Measurements from ENCODE around the gene ZNF282. TPM values are rescaled to one million over a fixed set of nuclear protein-coding genes. Genes with fewer than 3 reads are reported as not detected.

Gene ZNF282
- total RNA-seq = 10 to 100 TPM; 37.4 to 46.7 TPM

DNA sequence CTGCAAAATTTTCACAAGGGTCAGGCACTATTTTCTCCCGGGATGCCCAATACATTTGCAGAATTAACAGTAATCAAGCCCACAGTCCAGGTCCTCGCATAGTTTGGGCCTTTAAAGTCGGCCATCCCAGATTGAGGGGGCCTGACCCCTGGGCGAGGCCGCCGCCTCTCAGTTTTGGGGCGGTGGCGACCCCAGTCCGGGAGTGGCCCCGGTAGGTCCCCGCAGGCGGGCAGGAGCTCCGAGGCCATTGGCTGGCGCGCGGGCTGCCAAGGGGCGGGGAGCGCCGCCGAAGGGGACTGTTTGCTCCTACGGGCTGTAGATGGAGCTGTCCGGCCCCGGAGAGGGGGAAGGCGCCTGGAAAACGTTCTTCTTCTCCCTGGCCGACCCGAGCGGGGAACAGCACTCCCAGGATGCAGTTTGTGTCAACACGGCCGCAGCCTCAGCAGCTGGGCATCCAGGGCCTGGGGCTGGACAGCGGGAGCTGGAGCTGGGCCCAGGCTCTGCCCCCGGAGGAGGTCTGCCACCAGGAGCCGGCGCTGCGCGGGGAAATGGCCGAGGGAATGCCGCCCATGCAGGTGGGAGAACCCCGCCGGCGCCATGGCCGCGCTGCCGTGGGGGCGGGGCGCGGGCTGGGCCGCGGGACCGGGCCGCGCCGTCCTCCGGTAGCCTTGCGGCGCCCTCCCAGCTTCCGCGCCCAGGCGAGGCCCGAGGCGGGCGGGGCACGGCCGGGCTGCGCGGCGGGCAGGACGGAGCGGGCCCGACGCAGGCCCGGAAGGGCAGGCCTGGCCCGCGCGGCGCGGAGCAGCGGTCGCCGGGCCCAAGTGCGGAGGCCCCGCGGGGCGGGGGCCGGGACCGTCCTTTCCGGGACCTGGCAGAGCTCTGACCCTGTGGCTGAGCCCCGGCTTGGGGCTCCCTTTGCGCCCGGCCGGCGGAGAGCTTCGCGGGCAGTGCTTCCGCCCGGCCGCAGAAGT lies at the start of gene ZNF282:
TSS of gene ZNF282 (plus strand) at position 367 of the 971 bp plus-strand sequence. CDS start at position 411, 44 bp downstream.
- Mint-ChIP-seq H3K9me3 (no peaks in the 10 kb centered on the region), H3K4me1 (ENCODE audit: low read depth in 2 of 2) (peaks cover 42 to 45% of the 10 kb centered on the region in 2 donors), H3K4me3 (peak within 1 kb of the TSS; percentile 90), H3K36me3 (peaks cover 17% of the 10 kb centered on the region), H3K27ac (peak within 1 kb of the TSS; percentile 89 to 90), H3K27me3 (no peaks in the 10 kb centered on the region)
- DNase-seq (ENCODE audit: low spot score) (peak; percentile 90), ATAC-seq (peak; percentile 92)

- no peaks in the 10 kb centered on the region for H3K36me3 Mint-ChIP-seq
- H3K4me3 Mint-ChIP-seq = peak within 1 kb of the TSS; percentile 94
- ATAC-seq = peak; percentile 91 to 92
- H3K27ac Mint-ChIP-seq = peak within 1 kb of the TSS; percentile 88 to 90
- peaks cover 18 to 33% of the 10 kb centered on the region in 2 donors for H3K4me1 Mint-ChIP-seq (ENCODE audit: low read depth in 2 of 2)
- peak; percentile 86 for DNase-seq (ENCODE audit: low spot score)
- no peaks in the 10 kb centered on the region for H3K9me3 Mint-ChIP-seq
- no peaks in the 10 kb centered on the region for H3K27me3 Mint-ChIP-seq
Observed at GRCh38 chr7:149147072-149147751, 48.1 kb upstream of the ZNF282 start, which contains the start of gene ZNF398. ZNF398 (plus strand) TSS chr7:149147453; CDS start chr7:149147743, 290 bp downstream.

GRCh38 chr7:149147752-149148653 lies 47.3 kb upstream of the ZNF282 start:
- Mint-ChIP-seq H3K9me3 (no peaks in the 10 kb centered on the region), H3K4me1 (ENCODE audit: low read depth in 2 of 2) (peaks cover 18 to 33% of the 10 kb centered on the region in 2 donors), H3K27ac (peak overlapping the region; percentile 83 to 88), H3K36me3 (no peaks in the 10 kb centered on the region), H3K4me3 (peak overlapping the region; percentile 94), H3K27me3 (no peaks in the 10 kb centered on the region)
- peak; percentile 57 to 74 for ATAC-seq
- peak; percentile 74 for DNase-seq (ENCODE audit: low spot score)

GRCh38 chr7:149150981-149151380 lies 44.4 kb upstream of the ZNF282 start:
- peaks cover 7% of the 10 kb centered on the region for H3K36me3 Mint-ChIP-seq
- ATAC-seq = no peak
- DNase-seq (ENCODE audit: low spot score) = no peak
- H3K27ac Mint-ChIP-seq = no peak overlapping the region
- H3K27me3 Mint-ChIP-seq = no peaks in the 10 kb centered on the region
- no peaks in the 10 kb centered on the region for H3K9me3 Mint-ChIP-seq
- peaks cover 25% of the 10 kb centered on the region in 2 donors for H3K4me1 Mint-ChIP-seq (ENCODE audit: low read depth in 2 of 2)
- H3K4me3 Mint-ChIP-seq = no peak overlapping the region

DNA sequence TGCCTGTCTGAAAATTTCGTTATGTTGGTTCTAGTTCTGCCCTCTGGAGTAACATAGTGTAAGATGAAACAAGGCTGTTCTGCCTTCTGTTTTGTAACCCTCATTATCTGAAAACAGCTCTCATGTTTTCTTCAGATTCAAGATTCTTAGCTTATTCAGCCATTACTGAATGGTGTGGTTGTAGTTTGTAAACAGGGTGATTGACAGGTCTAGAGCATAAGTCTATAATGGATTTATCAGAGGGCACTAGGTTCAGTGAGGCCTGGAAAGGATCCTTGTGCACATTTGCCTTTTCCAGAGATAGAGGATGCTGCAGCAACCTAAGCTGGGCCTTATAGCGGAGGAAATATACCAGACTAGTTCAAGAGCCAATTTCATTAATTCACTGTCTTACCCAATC lies 42.0 kb upstream of the ZNF282 start:
- Mint-ChIP-seq H3K4me3 (no peak overlapping the region), H3K27me3 (no peaks in the 10 kb centered on the region), H3K27ac (no peak overlapping the region), H3K36me3 (peaks cover 12% of the 10 kb centered on the region), H3K9me3 (no peaks in the 10 kb centered on the region), H3K4me1 (ENCODE audit: low read depth in 2 of 2) (peaks cover 22 to 30% of the 10 kb centered on the region in 2 donors)
- ATAC-seq (no peak), DNase-seq (ENCODE audit: low spot score) (no peak)

GRCh38 chr7:149154056-149154455 lies 41.3 kb upstream of the ZNF282 start:
- H3K4me1 Mint-ChIP-seq (ENCODE audit: low read depth in 2 of 2) = peaks cover 15 to 30% of the 10 kb centered on the region in 2 donors
- peaks cover 13% of the 10 kb centered on the region for H3K36me3 Mint-ChIP-seq
- no peak overlapping the region for H3K27ac Mint-ChIP-seq
- H3K9me3 Mint-ChIP-seq = no peaks in the 10 kb centered on the region
- no peak for DNase-seq (ENCODE audit: low spot score)
- ATAC-seq = no peak
- no peak overlapping the region for H3K4me3 Mint-ChIP-seq
- H3K27me3 Mint-ChIP-seq = no peaks in the 10 kb centered on the region

- peak overlapping the region in 1 of 2 donors; percentile 41 for H3K27ac Mint-ChIP-seq
- no peak for DNase-seq (ENCODE audit: low spot score)
Observed at GRCh38 chr7:149156898-149157297, 38.4 kb upstream of the ZNF282 start.

DNA sequence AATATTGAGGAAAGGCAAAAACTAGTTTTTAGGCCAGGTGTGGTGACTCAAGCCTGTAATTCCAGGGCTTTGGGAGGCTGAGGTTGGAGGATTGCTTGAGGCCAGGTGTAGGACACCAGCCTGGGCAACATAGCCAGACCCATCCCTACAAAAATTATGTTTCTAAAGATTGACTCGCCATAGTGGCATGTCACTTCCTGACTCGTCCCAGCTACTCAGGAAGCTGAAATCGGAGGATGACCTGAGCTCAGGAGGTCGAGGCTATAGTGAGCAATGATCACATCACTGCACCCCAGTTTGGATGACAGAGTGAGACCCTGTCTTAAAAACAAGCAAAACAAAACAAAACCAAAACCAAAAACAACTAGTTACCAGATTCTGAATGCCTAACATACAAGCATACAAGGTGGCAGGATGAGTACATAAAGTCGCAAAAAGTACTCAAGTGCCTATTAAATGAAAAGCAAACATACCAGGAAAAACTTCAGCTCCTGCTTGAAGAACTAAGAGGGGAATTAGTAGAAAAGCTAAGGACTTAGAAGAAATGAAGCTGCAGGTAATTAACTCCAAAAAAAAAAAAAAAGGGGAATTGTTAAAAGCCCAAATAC lies 34.0 kb upstream of the ZNF282 start:
- H3K4me3 Mint-ChIP-seq = no peak overlapping the region
- no peak for DNase-seq (ENCODE audit: low spot score)
- H3K9me3 Mint-ChIP-seq = no peaks in the 10 kb centered on the region
- H3K27ac Mint-ChIP-seq = peak overlapping the region; percentile 63 to 83
- H3K4me1 Mint-ChIP-seq (ENCODE audit: low read depth in 2 of 2) = peaks cover 13 to 39% of the 10 kb centered on the region in 2 donors
- H3K36me3 Mint-ChIP-seq = peaks cover 6% of the 10 kb centered on the region
- peak; percentile 54 to 61 for ATAC-seq
- H3K27me3 Mint-ChIP-seq = no peaks in the 10 kb centered on the region

More at GRCh38 chr7:149156898-149157297, 38.4 kb upstream of the ZNF282 start:
- no peaks in the 10 kb centered on the region for H3K9me3 Mint-ChIP-seq
- H3K4me1 Mint-ChIP-seq (ENCODE audit: low read depth in 2 of 2) = peaks cover 13 to 33% of the 10 kb centered on the region in 2 donors
- H3K4me3 Mint-ChIP-seq = no peak overlapping the region
- peak in 1 of 2 donors; percentile 50 for ATAC-seq
- H3K27me3 Mint-ChIP-seq = no peaks in the 10 kb centered on the region
- H3K36me3 Mint-ChIP-seq = peaks cover 13% of the 10 kb centered on the region

DNA sequence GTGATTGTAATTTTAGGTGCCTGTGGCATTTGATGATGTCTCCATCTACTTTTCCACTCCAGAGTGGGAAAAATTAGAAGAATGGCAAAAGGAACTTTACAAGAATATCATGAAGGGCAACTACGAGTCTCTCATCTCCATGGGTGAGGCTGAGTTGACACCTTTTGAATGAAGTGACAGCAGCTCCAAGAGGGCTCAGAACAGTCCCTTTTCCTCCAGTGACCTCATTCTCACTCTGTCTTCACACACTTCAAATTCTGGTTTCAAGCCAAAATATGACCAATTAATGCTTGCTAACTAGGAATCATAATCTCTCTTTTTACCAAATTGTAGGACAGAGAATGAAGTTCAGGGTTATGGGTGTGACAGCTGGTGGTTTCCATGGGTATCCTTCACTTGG lies 29.2 kb upstream of the ZNF282 start:
- Mint-ChIP-seq H3K36me3 (no peaks in the 10 kb centered on the region), H3K4me3 (no peak overlapping the region), H3K27me3 (no peaks in the 10 kb centered on the region), H3K27ac (peak overlapping the region in 1 of 2 donors; percentile 93), H3K9me3 (no peaks in the 10 kb centered on the region), H3K4me1 (ENCODE audit: low read depth in 2 of 2) (peaks cover 5 to 29% of the 10 kb centered on the region in 2 donors)
- ATAC-seq = peak in 1 of 2 donors; percentile 82
- DNase-seq (ENCODE audit: low spot score) = no peak

DNA sequence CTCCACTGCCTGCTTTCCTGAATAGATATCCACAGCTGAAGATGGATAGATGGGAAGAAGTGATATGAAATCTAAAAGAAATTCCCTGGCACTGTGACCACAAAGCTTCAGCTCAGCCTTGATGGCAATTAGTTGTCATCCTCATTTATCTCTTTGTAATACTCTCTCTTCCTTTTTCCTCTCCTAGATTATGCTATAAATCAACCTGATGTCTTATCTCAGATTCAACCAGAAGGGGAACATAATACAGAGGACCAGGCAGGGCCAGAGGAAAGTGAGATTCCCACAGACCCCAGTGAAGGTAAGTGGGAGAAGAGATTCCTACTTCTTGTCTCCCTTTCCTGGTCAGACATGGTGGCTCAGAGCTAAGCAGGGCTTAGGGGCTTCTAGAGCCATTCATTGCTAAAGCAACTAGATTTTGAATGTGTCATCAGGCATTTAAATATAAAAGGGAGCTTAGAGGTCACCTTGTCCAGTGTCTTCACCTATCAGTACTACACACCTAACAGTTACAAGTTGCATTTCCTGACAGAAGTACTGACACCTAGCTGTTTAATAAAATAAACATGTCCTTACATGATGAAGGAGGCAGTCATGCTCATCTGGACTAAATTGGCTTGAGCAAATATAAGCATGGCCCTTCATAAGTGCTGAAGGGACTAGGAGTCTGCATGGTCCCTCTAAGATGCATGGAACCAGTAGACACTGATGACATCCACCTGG lies 28.6 kb upstream of the ZNF282 start:
- H3K4me1 Mint-ChIP-seq (ENCODE audit: low read depth in 2 of 2) = peaks cover 0 to 24% of the 10 kb centered on the region in 2 donors
- no peaks in the 10 kb centered on the region for H3K27me3 Mint-ChIP-seq
- no peaks in the 10 kb centered on the region for H3K36me3 Mint-ChIP-seq
- H3K9me3 Mint-ChIP-seq = no peaks in the 10 kb centered on the region
- no peak for ATAC-seq
- DNase-seq (ENCODE audit: low spot score) = no peak
- no peak overlapping the region for H3K4me3 Mint-ChIP-seq
- peak overlapping the region in 1 of 2 donors; percentile 93 for H3K27ac Mint-ChIP-seq

DNA sequence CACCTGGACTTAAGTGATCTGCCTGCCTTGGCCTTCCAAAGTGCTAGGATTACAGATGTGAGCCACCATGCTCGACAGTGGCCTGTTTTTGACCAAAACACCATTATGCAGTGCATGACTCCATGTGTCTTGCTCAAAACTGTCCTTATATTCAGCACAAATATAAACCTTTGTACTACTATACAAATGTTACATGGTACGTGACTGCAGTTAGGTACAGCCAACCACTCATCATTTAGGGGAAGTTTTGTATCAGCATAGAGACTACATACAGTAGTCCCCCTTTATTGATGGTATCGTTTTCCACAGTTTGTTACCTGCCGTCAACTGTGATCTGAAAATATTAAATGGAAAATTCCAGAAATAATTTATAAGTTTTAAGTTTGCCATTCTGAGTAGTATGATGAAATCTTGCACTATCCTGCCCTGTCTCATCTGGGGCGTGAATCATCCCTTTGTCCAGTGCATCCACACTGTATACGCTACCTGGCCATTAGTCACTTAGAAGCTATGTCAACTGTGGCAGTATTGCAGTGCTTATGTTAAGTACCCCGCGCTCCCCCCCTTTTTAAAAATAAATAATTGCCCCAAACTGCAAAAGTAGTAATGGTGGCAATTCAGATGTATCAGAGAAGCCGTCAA lies 23.3 kb upstream of the ZNF282 start:
- peaks cover 4 to 9% of the 10 kb centered on the region in 2 donors for H3K4me1 Mint-ChIP-seq (ENCODE audit: low read depth in 2 of 2)
- H3K27me3 Mint-ChIP-seq = no peaks in the 10 kb centered on the region
- H3K9me3 Mint-ChIP-seq = no peaks in the 10 kb centered on the region
- peak overlapping the region in 1 of 2 donors; percentile 84 for H3K27ac Mint-ChIP-seq
- peak in 1 of 2 donors; percentile 71 for ATAC-seq
- H3K4me3 Mint-ChIP-seq = no peak overlapping the region
- peaks cover 13% of the 10 kb centered on the region for H3K36me3 Mint-ChIP-seq
- DNase-seq (ENCODE audit: low spot score) = no peak

DNA sequence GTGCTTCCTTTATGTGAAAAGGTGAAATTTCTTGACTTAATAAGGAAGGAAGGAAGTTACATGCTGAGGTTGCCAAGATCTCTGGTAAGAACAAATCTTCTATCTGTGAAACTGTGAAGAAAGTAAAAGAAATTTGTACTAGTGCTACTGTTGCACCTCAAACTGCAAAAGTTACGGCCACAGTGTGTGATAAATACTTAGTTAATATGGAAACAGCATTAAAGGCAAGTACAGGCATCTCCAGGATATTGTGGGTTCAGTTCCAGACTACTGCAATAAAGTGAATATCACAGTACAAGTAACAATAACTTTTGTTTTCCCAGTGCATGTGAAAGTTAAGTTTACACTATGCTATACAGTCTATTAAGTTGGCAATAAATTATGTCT lies 22.8 kb upstream of the ZNF282 start:
- Mint-ChIP-seq H3K36me3 (peaks cover 19% of the 10 kb centered on the region), H3K4me3 (no peak overlapping the region), H3K4me1 (ENCODE audit: low read depth in 2 of 2) (peaks cover 4 to 9% of the 10 kb centered on the region in 2 donors), H3K9me3 (no peaks in the 10 kb centered on the region), H3K27me3 (no peaks in the 10 kb centered on the region), H3K27ac (peak overlapping the region in 1 of 2 donors; percentile 84)
- DNase-seq (ENCODE audit: low spot score) = no peak
- ATAC-seq = peak in 1 of 2 donors; percentile 65

Measured in natural killer cell treated with Interleukin-12 subunit alpha and Interleukin-12 subunit beta and Interleukin-15 and Interleukin-18, amount 100 ng/mL, for 72 hours (primary cell).